Measurements from ENCODE around the gene FYN. TPM values are rescaled to one million over a fixed set of nuclear protein-coding genes. Genes with fewer than 3 reads are reported as not detected.
"Not testable (repeated sequence)": the region's sequence is repeated elsewhere in the genome, so short reads cannot be mapped to it uniquely, and the experiment has no call there.

Gene FYN
- total RNA-seq, 2 experiments from 2014 or later, result 521 to 547 TPM

- ChIA-PET POLR2A (interaction anchor here (1.3 to 1.8 kb wide), 2 partner anchors 15 to 32 kb away, joined by 3 to 5 read pairs; no protein-coding TSS in a partner anchor), CTCF (interaction anchor here (1.3 to 2.0 kb wide), 2 partner anchors 18 to 19 kb away, joined by 3 to 5 read pairs; no protein-coding TSS in a partner anchor)
Measured at GRCh38 chr6:111842271-111842822, 30.9 kb downstream of the FYN start.

GRCh38 chr6:111841822-111842221, 31.4 kb downstream of the FYN start:
- CTCF ChIA-PET, result no interaction called here
- POLR2A ChIA-PET, result no interaction called here

- POLR2A ChIA-PET, result interaction anchor here (0.9 to 1.3 kb wide), 2 partner anchors 17 to 32 kb away, joined by 3 read pairs; partner anchors contain the start of gene FYN
- CTCF ChIA-PET, result no interaction called here
Measured at GRCh38 chr6:111840803-111841202, 32.4 kb downstream of the FYN start.

GRCh38 chr6:111838749-111839484, 34.3 kb downstream of the FYN start:
- POLR2A ChIA-PET, result interaction anchor here (0.9 to 1.4 kb wide), 4 partner anchors 23 to 85 kb away, joined by 3 to 5 read pairs (median 4); partner anchors contain the start of gene FYN
- CTCF ChIA-PET, result interaction anchor here (1.0 to 1.9 kb wide), 4 partner anchors 14 to 33 kb away, joined by 3 read pairs; no protein-coding TSS in a partner anchor

- CTCF ChIA-PET, result interaction anchor here (0.9 to 1.9 kb wide), 7 partner anchors 11 to 205 kb away, joined by 3 to 4 read pairs (median 3); no protein-coding TSS in a partner anchor
- POLR2A ChIA-PET, result interaction anchor here (0.6 to 1.3 kb wide), 8 partner anchors 13 to 176 kb away, joined by 3 to 13 read pairs (median 4); no protein-coding TSS in a partner anchor
Measured at GRCh38 chr6:111837641-111838500, 35.4 kb downstream of the FYN start.

GRCh38 chr6:111837007-111837406, 36.2 kb downstream of the FYN start:
- POLR2A ChIA-PET, result interaction anchor here (0.7 to 1.3 kb wide), 5 partner anchors 12 to 33 kb away, joined by 3 to 13 read pairs (median 3); no protein-coding TSS in a partner anchor
- CTCF ChIA-PET, result interaction anchor here (0.9 to 1.9 kb wide), 6 partner anchors 10 to 205 kb away, joined by 3 to 4 read pairs (median 3); no protein-coding TSS in a partner anchor

- CTCF ChIA-PET, result no interaction called here
Measured at GRCh38 chr6:111835807-111836206, 37.4 kb downstream of the FYN start.

GRCh38 chr6:111835398-111835797, 37.9 kb downstream of the FYN start:
- CTCF ChIA-PET, result not testable (repeated sequence)
- POLR2A ChIA-PET, result interaction anchor here (2.4 kb wide), 1 partner anchor 10 kb away, joined by 8 read pairs; no protein-coding TSS in a partner anchor

More at GRCh38 chr6:111835807-111836206, 37.4 kb downstream of the FYN start:
- POLR2A ChIA-PET, result no interaction called here

GRCh38 chr6:111834356-111834755, 38.9 kb downstream of the FYN start:
- CTCF ChIA-PET, result interaction anchor here (0.5 to 2.5 kb wide), 3 partner anchors 10 to 1019 kb away, joined by 3 to 13 read pairs (median 4); partner anchors contain the start of gene CDK19
- POLR2A ChIA-PET, result interaction anchor here (2.4 kb wide), 1 partner anchor 9 kb away, joined by 8 read pairs; no protein-coding TSS in a partner anchor

- CTCF ChIA-PET, result interaction anchor here (2.5 kb wide), 1 partner anchor 8 kb away, joined by 13 read pairs; no protein-coding TSS in a partner anchor
- POLR2A ChIA-PET, result interaction anchor here (2.4 kb wide), 1 partner anchor 8 kb away, joined by 8 read pairs; no protein-coding TSS in a partner anchor
Measured at GRCh38 chr6:111832833-111833418, 40.3 kb downstream of the FYN start.

- POLR2A ChIA-PET, result interaction anchor here (0.8 kb wide), 1 partner anchor 79 kb away, joined by 3 read pairs; no protein-coding TSS in a partner anchor
Measured at GRCh38 chr6:111831408-111831807, 41.8 kb downstream of the FYN start.

GRCh38 chr6:111829998-111830397, 43.3 kb downstream of the FYN start:
- POLR2A ChIA-PET, result no interaction called here

More at GRCh38 chr6:111831408-111831807, 41.8 kb downstream of the FYN start:
- CTCF ChIA-PET, result no interaction called here

GRCh38 chr6:111829581-111829980, 43.7 kb downstream of the FYN start:
- CTCF ChIA-PET, result no interaction called here
- POLR2A ChIA-PET, result no interaction called here

More at GRCh38 chr6:111829998-111830397, 43.3 kb downstream of the FYN start:
- CTCF ChIA-PET, result no interaction called here

- POLR2A ChIA-PET, result no interaction called here
- CTCF ChIA-PET, result no interaction called here
Measured at GRCh38 chr6:111828809-111829208, 44.4 kb downstream of the FYN start.

- ChIA-PET POLR2A (interaction anchor here (0.7 to 3.0 kb wide), 10 partner anchors 9 to 192 kb away, joined by 3 to 34 read pairs (median 4); partner anchors contain the start of gene FYN), CTCF (interaction anchor here (1.0 to 2.9 kb wide), 10 partner anchors 8 to 116 kb away, joined by 3 to 22 read pairs (median 3); no protein-coding TSS in a partner anchor)
Measured at GRCh38 chr6:111825439-111826086, 47.7 kb downstream of the FYN start.

GRCh38 chr6:111824608-111825337, 48.5 kb downstream of the FYN start:
- POLR2A ChIA-PET, result interaction anchor here (0.5 to 3.0 kb wide), 18 partner anchors 9 to 192 kb away, joined by 3 to 34 read pairs (median 3); partner anchors contain the start of gene FYN

More at GRCh38 chr6:111824608-111825337, 48.5 kb downstream of the FYN start:
- CTCF ChIA-PET, result interaction anchor here (0.7 to 2.9 kb wide), 17 partner anchors 9 to 218 kb away, joined by 3 to 22 read pairs (median 3); no protein-coding TSS in a partner anchor
